Osteocyte (in vitro differentiated cells): ENCODE data around the gene FRAS1. TPM values are rescaled to one million over a fixed set of nuclear protein-coding genes. Genes with fewer than 3 reads are reported as not detected.

Source experiments
- DNase-seq: peaks from one replicate; pipeline ENCODE4 v3.0.0; 2021; ENCODE audit warnings: mixed read lengths; ENCODE audit not compliant: unreplicated experiment; ENCODE audit errors: extremely low spot score
- H3K27ac Mint-ChIP-seq: one replicate; pipeline ENCODE4 v1.8.0; 2021; ENCODE audit warnings: mild to moderate bottlenecking, mixed read lengths; ENCODE audit not compliant: unreplicated experiment
- H3K27me3 Mint-ChIP-seq: one replicate; pipeline ENCODE4 v1.8.0; 2021; ENCODE audit warnings: mixed read lengths; ENCODE audit not compliant: unreplicated experiment
- H3K36me3 Mint-ChIP-seq: one replicate; pipeline ENCODE4 v1.8.0; 2021; ENCODE audit warnings: mixed read lengths; ENCODE audit not compliant: unreplicated experiment
- H3K4me1 Mint-ChIP-seq: one replicate; pipeline ENCODE4 v1.8.0; 2021; ENCODE audit warnings: mixed read lengths; ENCODE audit not compliant: unreplicated experiment
- H3K4me3 Mint-ChIP-seq: one replicate; pipeline ENCODE4 v1.8.0; 2021; ENCODE audit warnings: mild to moderate bottlenecking, moderate library complexity, mixed read lengths; ENCODE audit not compliant: unreplicated experiment
- H3K9me3 Mint-ChIP-seq: one replicate; pipeline ENCODE4 v1.8.0; 2021; ENCODE audit warnings: mixed read lengths; ENCODE audit not compliant: unreplicated experiment
- CTCF ChIP-seq: fragments of 200-600 bp; sonication (generic); IDR thresholded peaks from 2 replicates; pipeline ENCODE4 v1.5.0; 2021; ENCODE audit warnings: antibody characterized with exemption, mild to moderate bottlenecking, moderate library complexity
- total RNA-seq: library from RNA; stranded (reverse); gene quantifications from 2 replicates; pipeline ENCODE4 v1.2.1, GENCODE V29; 2021

The FRAS1 gene
- total RNA-seq, 1 donor from 2014 or later: 0.89 TPM

- Mint-ChIP-seq H3K36me3 (no peaks in the 10 kb centered on the region), H3K4me1 (no peaks in the 10 kb centered on the region), H3K27ac (no peak overlapping the region), H3K27me3 (peaks cover 6% of the 10 kb centered on the region), H3K4me3 (no peak overlapping the region), H3K9me3 (no peaks in the 10 kb centered on the region)
- DNase-seq: no peak
- no peak for TF ChIP-seq CTCF
These were observed 24.7 kb upstream of the FRAS1 start for GRCh38 chr4:78032446-78032845.

GRCh38 chr4:78032929-78033328 is 24.2 kb upstream of the FRAS1 start:
- H3K4me1 Mint-ChIP-seq: no peaks in the 10 kb centered on the region
- H3K9me3 Mint-ChIP-seq: no peaks in the 10 kb centered on the region
- TF ChIP-seq CTCF: no peak
- no peak for DNase-seq
- no peak overlapping the region for H3K27ac Mint-ChIP-seq
- H3K36me3 Mint-ChIP-seq: no peaks in the 10 kb centered on the region
- H3K27me3 Mint-ChIP-seq: peaks cover 6% of the 10 kb centered on the region
- H3K4me3 Mint-ChIP-seq: no peak overlapping the region

GRCh38 chr4:78033861-78034260 is 23.3 kb upstream of the FRAS1 start:
- Mint-ChIP-seq H3K9me3 (no peaks in the 10 kb centered on the region), H3K4me3 (no peak overlapping the region), H3K4me1 (no peaks in the 10 kb centered on the region), H3K27me3 (peaks cover 5% of the 10 kb centered on the region), H3K36me3 (no peaks in the 10 kb centered on the region), H3K27ac (no peak overlapping the region)
- DNase-seq: no peak
- TF ChIP-seq CTCF: no peak

GRCh38 chr4:78038704-78039103 is 18.4 kb upstream of the FRAS1 start:
- Mint-ChIP-seq H3K27me3 (peaks cover 5% of the 10 kb centered on the region), H3K27ac (no peak overlapping the region), H3K4me3 (no peak overlapping the region), H3K36me3 (no peaks in the 10 kb centered on the region), H3K4me1 (no peaks in the 10 kb centered on the region), H3K9me3 (peaks cover 8% of the 10 kb centered on the region)
- no peak for DNase-seq
- TF ChIP-seq CTCF: no peak

GRCh38 chr4:78039678-78040077 is 17.4 kb upstream of the FRAS1 start:
- peaks cover 8% of the 10 kb centered on the region for H3K9me3 Mint-ChIP-seq
- H3K27ac Mint-ChIP-seq: no peak overlapping the region
- no peaks in the 10 kb centered on the region for H3K4me1 Mint-ChIP-seq
- no peak overlapping the region for H3K4me3 Mint-ChIP-seq
- no peak for DNase-seq
- peaks cover 7% of the 10 kb centered on the region for H3K27me3 Mint-ChIP-seq
- TF ChIP-seq CTCF: no peak
- no peaks in the 10 kb centered on the region for H3K36me3 Mint-ChIP-seq
